OCI-LY1 (cell line): Measurements from ENCODE around the gene MOB3C.

Source experiments
- CTCF ChIP-seq: fragments of 200-600 bp; sonication (generic), shearing (Covaris generic); IDR thresholded peaks from 2 replicates; pipeline ENCODE4 v1.5.1; 2017; ENCODE audit warnings: mild to moderate bottlenecking, antibody characterized with exemption, low read length, moderate library complexity, mixed read lengths
- EZH2 ChIP-seq: fragments of 200-600 bp; sonication (generic), shearing (Covaris generic); IDR thresholded peaks from 2 replicates; pipeline ENCODE4 v1.8.0; 2017; ENCODE audit warnings: borderline replicate concordance, mixed run types, mild to moderate bottlenecking, antibody characterized with exemption, low read length, moderate library complexity, mixed read lengths

GRCh38 chr1:46639547-46639946 lies 22.9 kb upstream of the MOB3C start:
- no peak for TF ChIP-seq CTCF
- no peak for TF ChIP-seq EZH2
